Stomach (tissue), 19 donors: Measurements from ENCODE around the gene HMGCS2. TPM values are rescaled to one million over a fixed set of nuclear protein-coding genes. Genes with fewer than 3 reads are reported as not detected.

Experiments used
- DNase-seq, 2 donors: peaks; one replicate each; pipeline versions ENCODE4 v3.0.0 to v3.0.0-alpha.2; 2013 to 2019
- H3K27ac ChIP-seq, 5 donors: fragments of 200-600 bp in 4 of 5; sonication (generic) in 4 of 5; one replicate each; pipeline ENCODE4 v1.5.1; 2013 to 2019; ENCODE audit warnings: mild to moderate bottlenecking in 1 of 5, moderate library complexity in 1 of 5
- H3K27me3 ChIP-seq, 3 donors: fragments of 200-600 bp; sonication (generic); one replicate each; pipeline ENCODE4 v1.5.1; 2017 to 2019; ENCODE audit warnings: mixed run types in 1 of 3
- H3K36me3 ChIP-seq, 4 donors: fragments of 200-600 bp; sonication (generic); 1 replicate in 3 of 4; 2 replicates in 1 of 4; pipeline ENCODE4 v1.5.1; 2016 to 2019
- H3K4me1 ChIP-seq, 4 donors: fragments of 200-600 bp; sonication (generic); one replicate each; pipeline ENCODE4 v1.5.1; 2016 to 2019
- H3K4me3 ChIP-seq, 4 donors: fragments of 200-600 bp; sonication (generic) in 3 of 4; one replicate each; pipeline ENCODE4 v1.5.1; 2016 to 2019; ENCODE audit warnings: mild to moderate bottlenecking in 1 of 4
- H3K9me3 ChIP-seq, 4 donors: fragments of 200-600 bp; sonication (generic); one replicate each; pipeline ENCODE4 v1.5.1; 2016 to 2019
- CTCF ChIP-seq, 7 experiments: fragments of 450-650 bp in 4 of 7; fragments of 200-600 bp in 3 of 7; sonication (generic) in 3 of 7; IDR thresholded peaks; one replicate each; pipeline ENCODE4 v1.5.1; 2016 to 2019; ENCODE audit warnings: antibody characterized with exemption in 7 of 7, control low read depth in 2 of 7, mild to moderate bottlenecking in 1 of 7
- EP300 ChIP-seq: sonication (generic); formaldehyde crosslinking; IDR thresholded peaks from one replicate; pipeline ENCODE4 v1.6.1; 2017; ENCODE audit warnings: antibody characterized with exemption
- POLR2A ChIP-seq, 4 donors: fragments of 450-650 bp; IDR thresholded peaks; one replicate each; pipeline ENCODE4 v1.6.1; 2016; ENCODE audit warnings: antibody characterized with exemption in 4 of 4, control low read depth in 2 of 4, mild to moderate bottlenecking in 1 of 4, moderate library complexity in 1 of 4
- POLR2AphosphoS5 ChIP-seq, 3 donors: sonication (generic); formaldehyde crosslinking; IDR thresholded peaks; one replicate each; pipeline ENCODE4 v1.6.1; 2016; ENCODE audit warnings: antibody characterized with exemption in 3 of 3
- WGBS, 5 donors: extraction: QIAGEN DNeasy Blood & Tissue Kit in 3 of 5; methylation state at CpG; one replicate each; pipeline versions ENCODE4 v1.1.5 to v1.1.7; 2013 to 2018; 5-methylcytosine and 5-hydroxymethylcytosine counted together
- intact Hi-C: fragments of 100-400 bp; cut with DNase I; formaldehyde crosslinking; loops from one replicate; pipeline ENCODE4 v1.15.1; 2023; ENCODE audit warnings: low total_unique reads
- long read RNA-seq, 10 donors: transcript quantifications; one replicate each; lab custom pipeline, GENCODE V29; 2026
- polyA plus RNA-seq, 3 donors: library from polyadenylated mRNA; stranded (reverse); fragments of 200-250 nt; gene quantifications; one replicate each; pipeline ENCODE4 v1.2.3, GENCODE V29; 2013
- total RNA-seq, 5 donors: library from RNA; depleted of rRNA; stranded (reverse); fragments of >200 nt; gene quantifications; one replicate each; pipeline versions ENCODE4 v1.1.0 to v1.2.3, GENCODE V29; 2014 to 2016
- donor health status: healthy with polysubstance abuse.
- donor health status: Bipolar disorder and iron deficiency.
- donor health status: healthy.

The HMGCS2 gene
- 100 to 1,000 TPM in 2 of 5 donors, 10 to 100 TPM in 3; 10.3 to 203 (median 74.1) TPM for total RNA-seq
- polyA plus RNA-seq = 10 to 100 TPM in 2 of 3 donors, 1 to 10 TPM in 1; 2.5 to 83.4 (median 26.2) TPM
- long read RNA-seq, donor 1, partial matches to known transcripts = 0 of 2 reads
- long read RNA-seq, donor 1, other reads (novel, unspliced or antisense) = 0 of 2 reads
- long read RNA-seq, donor 2, transcript HMGCS2-201 (10 exons, 2,428 nt) = major isoform, 9 of 9 reads
- long read RNA-seq, donor 2, partial matches to known transcripts = 0 of 9 reads
- long read RNA-seq, donor 2, other reads (novel, unspliced or antisense) = 0 of 9 reads
- long read RNA-seq, donor 3, transcript HMGCS2-201 (10 exons, 2,428 nt) = major isoform, 25 of 25 reads
- long read RNA-seq, donor 3, partial matches to known transcripts = 0 of 25 reads
- long read RNA-seq, donor 3, other reads (novel, unspliced or antisense) = 0 of 25 reads
- long read RNA-seq, donor 4, partial matches to known transcripts = 0 of 1 reads
- long read RNA-seq, donor 4, other reads (novel, unspliced or antisense) = 0 of 1 reads
- long read RNA-seq, donor 5, transcript HMGCS2-201 (10 exons, 2,428 nt) = major isoform, 10 of 11 reads
- long read RNA-seq, donor 5, partial matches to known transcripts = 0 of 11 reads
- long read RNA-seq, donor 5, other reads (novel, unspliced or antisense) = 0 of 11 reads
- long read RNA-seq, donor 6 = 0 reads
- long read RNA-seq, donor 7, transcript HMGCS2-201 (10 exons, 2,428 nt) = major isoform, 5 of 11 reads
- long read RNA-seq, donor 7, partial matches to known transcripts = 6 of 11 reads
- long read RNA-seq, donor 7, other reads (novel, unspliced or antisense) = 0 of 11 reads
- long read RNA-seq, donor 8, transcript HMGCS2-201 (10 exons, 2,428 nt) = major isoform, 19 of 24 reads
- long read RNA-seq, donor 8, partial matches to known transcripts = 5 of 24 reads
- long read RNA-seq, donor 8, other reads (novel, unspliced or antisense) = 0 of 24 reads
- long read RNA-seq, donor 9, transcript HMGCS2-201 (10 exons, 2,428 nt) = major isoform, 12 of 12 reads
- long read RNA-seq, donor 9, partial matches to known transcripts = 0 of 12 reads
- long read RNA-seq, donor 9, other reads (novel, unspliced or antisense) = 0 of 12 reads
- long read RNA-seq, donor 10, transcript HMGCS2-201 (10 exons, 2,428 nt) = major isoform, 7 of 17 reads
- long read RNA-seq, donor 10, partial matches to known transcripts = 10 of 17 reads
- long read RNA-seq, donor 10, other reads (novel, unspliced or antisense) = 0 of 17 reads

- no peaks in the 10 kb centered on the region for H3K27me3 ChIP-seq
- H3K9me3 ChIP-seq = no peaks in the 10 kb centered on the region
- intact Hi-C loops = no loop called here
- TF ChIP-seq CTCF (IDR thresholded peaks at IDR 0.05) (no peak), POLR2AphosphoS5 (IDR thresholded peaks at IDR 0.05) (peak in 2 of 3 donors; percentile 49 to 88), POLR2A (IDR thresholded peaks at IDR 0.05) (no peak)
- H3K4me1 ChIP-seq = peaks cover 15 to 63% (median 38%) of the 10 kb centered on the region in 4 donors
- 25 to 47% (median 28%) methylated on average over 8 of the region's 8 CpGs for WGBS, 5 donors
- DNase-seq = peak; percentile 85 to 87
- peak within 1 kb of the TSS in 3 of 4 donors; percentile 3 to 44 (median 32) for H3K4me3 ChIP-seq
- H3K36me3 ChIP-seq = no peaks in the 10 kb centered on the region
- H3K27ac ChIP-seq = peak within 1 kb of the TSS; percentile 4 to 83 (median 50)
Measured at GRCh38 chr1:119768778-119769177, at the start of gene HMGCS2. HMGCS2 (minus strand) TSS chr1:119768905; CDS start chr1:119768844, 61 bp downstream.

GRCh38 chr1:119818181-119818580, 49.5 kb upstream of the HMGCS2 start:
- no peak for TF ChIP-seq POLR2A (IDR thresholded peaks at IDR 0.05)
- TF ChIP-seq CTCF (IDR thresholded peaks at IDR 0.05) = no peak
- no peak for TF ChIP-seq POLR2AphosphoS5 (IDR thresholded peaks at IDR 0.05)
- TF ChIP-seq EP300 = no peak
- H3K36me3 ChIP-seq = no peaks in the 10 kb centered on the region
- no peaks in the 10 kb centered on the region for H3K4me1 ChIP-seq
- DNase-seq = no peak
- no peak overlapping the region for H3K4me3 ChIP-seq
- H3K27me3 ChIP-seq = peaks cover 0 to 8% (median 0%) of the 10 kb centered on the region in 3 donors
- intact Hi-C loops = no loop called here
- WGBS, 5 donors = 71 to 89% (median 79%) methylated on average over 2 of the region's 2 CpGs
- H3K27ac ChIP-seq = no peak overlapping the region
- H3K9me3 ChIP-seq = no peaks in the 10 kb centered on the region

GRCh38 chr1:119816407-119816806, 47.7 kb upstream of the HMGCS2 start:
- H3K9me3 ChIP-seq = no peaks in the 10 kb centered on the region
- intact Hi-C loops = no loop called here

More at GRCh38 chr1:119816407-119816806, 47.7 kb upstream of the HMGCS2 start:
- 42 to 67% (median 46%) methylated on average over 2 of the region's 2 CpGs for WGBS, 5 donors
- DNase-seq = peak in 1 of 2 donors; percentile 43
- no peak for TF ChIP-seq POLR2AphosphoS5 (IDR thresholded peaks at IDR 0.05)
- no peak for TF ChIP-seq EP300
- no peak for TF ChIP-seq POLR2A (IDR thresholded peaks at IDR 0.05)
- no peak for TF ChIP-seq CTCF (IDR thresholded peaks at IDR 0.05)
- no peak overlapping the region for H3K4me3 ChIP-seq
- no peaks in the 10 kb centered on the region for H3K27me3 ChIP-seq
- no peaks in the 10 kb centered on the region for H3K4me1 ChIP-seq
- no peaks in the 10 kb centered on the region for H3K36me3 ChIP-seq
- no peak overlapping the region for H3K27ac ChIP-seq
